Measurements from ENCODE around the gene HDAC8.

Gene HDAC8

DNA sequence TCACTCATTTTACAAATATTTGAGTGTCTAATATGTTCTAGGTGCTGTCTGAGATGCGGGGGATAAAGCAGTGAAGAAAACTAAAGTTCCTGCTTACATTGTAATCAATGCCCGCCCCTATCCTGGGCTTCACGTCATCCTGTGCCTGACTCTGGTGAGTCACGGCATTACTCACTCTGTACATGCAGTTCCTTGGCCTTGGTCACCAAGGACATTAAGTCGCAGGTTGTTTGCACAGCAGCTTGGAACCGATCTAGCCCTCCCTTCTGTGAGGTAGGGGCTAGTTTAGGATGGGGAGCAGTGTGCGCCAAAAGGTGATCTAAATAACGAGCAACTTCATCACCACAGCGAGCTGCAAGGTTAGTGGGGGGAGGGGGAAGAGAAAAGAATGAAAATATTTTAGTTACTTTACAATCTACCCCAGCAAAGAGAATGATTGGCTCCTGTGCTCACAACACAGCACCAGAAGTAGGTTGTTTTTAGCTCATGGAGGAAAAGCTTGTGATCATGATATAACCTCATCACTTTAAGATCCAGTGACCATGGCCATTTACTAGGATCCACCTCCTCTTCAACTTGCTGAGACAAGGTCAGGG, 48.0 kb upstream of the HDAC8 start:
- Histone ChIP-seq H3K79me2 (ENCODE audit: insufficient read depth, low read length) (no peaks in the 10 kb centered on the region), H3K4me3 (ENCODE audit: insufficient read depth, low read length, poor library complexity, severe bottlenecking) (no peak overlapping the region), H3K9me2 (replicated peaks; ENCODE audit: insufficient read depth, low read length) (no peaks in the 10 kb centered on the region), H3F3A (ENCODE audit: insufficient read depth) (no peaks in the 10 kb centered on the region), H3K27ac (ENCODE audit: low read depth, low read length) (no peak overlapping the region), H3K27me3 (ENCODE audit: low read length) (no peaks in the 10 kb centered on the region), H3K4me2 (ENCODE audit: low read depth, low read length, poor library complexity, severe bottlenecking) (no peak overlapping the region), H4K20me1 (ENCODE audit: low read depth, low read length) (no peaks in the 10 kb centered on the region), H3K36me3 (ENCODE audit: low read length) (no peaks in the 10 kb centered on the region), H3K9ac (ENCODE audit: low read length) (no peak overlapping the region), H2AFZ (ENCODE audit: low read depth, low read length, severe bottlenecking) (no peak overlapping the region), H3K9me3 (ENCODE audit: insufficient read depth, low read length) (no peaks in the 10 kb centered on the region)
- TF ChIP-seq EZH2phosphoT487 (conservative IDR thresholded peaks at IDR 0.05; ENCODE audit: low read length) = no peak
- TF ChIP-seq, protein P1, sequence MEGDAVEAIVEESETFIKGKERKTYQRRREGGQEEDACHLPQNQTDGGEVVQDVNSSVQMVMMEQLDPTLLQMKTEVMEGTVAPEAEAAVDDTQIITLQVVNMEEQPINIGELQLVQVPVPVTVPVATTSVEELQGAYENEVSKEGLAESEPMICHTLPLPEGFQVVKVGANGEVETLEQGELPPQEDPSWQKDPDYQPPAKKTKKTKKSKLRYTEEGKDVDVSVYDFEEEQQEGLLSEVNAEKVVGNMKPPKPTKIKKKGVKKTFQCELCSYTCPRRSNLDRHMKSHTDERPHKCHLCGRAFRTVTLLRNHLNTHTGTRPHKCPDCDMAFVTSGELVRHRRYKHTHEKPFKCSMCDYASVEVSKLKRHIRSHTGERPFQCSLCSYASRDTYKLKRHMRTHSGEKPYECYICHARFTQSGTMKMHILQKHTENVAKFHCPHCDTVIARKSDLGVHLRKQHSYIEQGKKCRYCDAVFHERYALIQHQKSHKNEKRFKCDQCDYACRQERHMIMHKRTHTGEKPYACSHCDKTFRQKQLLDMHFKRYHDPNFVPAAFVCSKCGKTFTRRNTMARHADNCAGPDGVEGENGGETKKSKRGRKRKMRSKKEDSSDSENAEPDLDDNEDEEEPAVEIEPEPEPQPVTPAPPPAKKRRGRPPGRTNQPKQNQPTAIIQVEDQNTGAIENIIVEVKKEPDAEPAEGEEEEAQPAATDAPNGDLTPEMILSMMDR (IDR thresholded peaks at IDR 0.05; ENCODE audit: insufficient read depth, low read length, poor library complexity, severe bottlenecking) = no peak

DNA sequence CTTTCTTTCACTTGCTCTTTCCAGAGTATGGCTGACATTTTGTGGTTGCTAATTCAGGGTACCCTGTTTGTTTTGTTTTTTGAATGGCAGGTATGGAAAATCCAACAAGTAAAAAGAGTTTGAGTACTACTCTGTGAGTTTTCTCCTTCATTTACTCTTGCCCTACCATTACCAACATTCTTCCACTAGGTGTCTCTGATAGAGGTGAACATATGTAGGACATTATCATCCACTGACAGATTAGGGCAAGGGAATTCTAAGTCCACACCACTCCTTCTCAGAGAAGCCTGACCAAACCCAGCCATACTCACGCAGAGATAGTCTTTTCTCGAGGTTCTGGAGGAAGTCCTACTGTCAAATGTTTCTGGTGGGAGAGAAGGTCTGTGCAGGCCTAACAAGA, 36.7 kb upstream of the HDAC8 start:
- Histone ChIP-seq H3K9ac (ENCODE audit: low read length) (no peak overlapping the region), H3K4me2 (ENCODE audit: low read depth, low read length, poor library complexity, severe bottlenecking) (no peak overlapping the region), H3K27me3 (ENCODE audit: low read length) (no peaks in the 10 kb centered on the region), H3K36me3 (ENCODE audit: low read length) (no peaks in the 10 kb centered on the region), H3K27ac (ENCODE audit: low read depth, low read length) (no peak overlapping the region), H3K4me3 (ENCODE audit: insufficient read depth, low read length, poor library complexity, severe bottlenecking) (no peak overlapping the region), H3F3A (ENCODE audit: insufficient read depth) (no peaks in the 10 kb centered on the region), H3K9me3 (ENCODE audit: insufficient read depth, low read length) (no peaks in the 10 kb centered on the region), H3K79me2 (ENCODE audit: insufficient read depth, low read length) (no peaks in the 10 kb centered on the region), H2AFZ (ENCODE audit: low read depth, low read length, severe bottlenecking) (no peak overlapping the region), H4K20me1 (ENCODE audit: low read depth, low read length) (no peaks in the 10 kb centered on the region), H3K9me2 (replicated peaks; ENCODE audit: insufficient read depth, low read length) (no peaks in the 10 kb centered on the region)
- TF ChIP-seq, protein P1 (IDR thresholded peaks at IDR 0.05; ENCODE audit: insufficient read depth, low read length, poor library complexity, severe bottlenecking) = no peak
- TF ChIP-seq EZH2phosphoT487 (conservative IDR thresholded peaks at IDR 0.05; ENCODE audit: low read length) = no peak

DNA sequence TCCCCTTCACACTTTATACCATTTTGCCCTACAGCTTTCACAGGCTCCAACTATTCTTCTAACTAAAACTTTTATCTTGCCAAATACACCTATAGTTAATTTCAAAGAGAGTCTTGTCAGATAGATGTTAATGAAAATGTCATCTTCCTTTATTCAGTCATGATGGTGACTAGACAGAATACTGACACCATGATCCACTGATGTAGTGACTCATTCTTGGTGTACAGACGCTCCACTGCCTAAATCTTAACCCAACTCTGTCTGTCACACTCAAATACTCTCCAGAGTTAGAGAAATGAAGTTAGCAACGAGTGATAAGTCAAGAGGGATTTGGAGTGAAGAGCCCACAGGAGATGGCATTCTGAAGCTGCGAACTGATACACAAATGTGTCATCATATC, 32.1 kb upstream of the HDAC8 start:
- Histone ChIP-seq H3K27me3 (ENCODE audit: low read length) (no peaks in the 10 kb centered on the region), H3K27ac (ENCODE audit: low read depth, low read length) (no peak overlapping the region), H3K4me3 (ENCODE audit: insufficient read depth, low read length, poor library complexity, severe bottlenecking) (no peak overlapping the region), H3K4me2 (ENCODE audit: low read depth, low read length, poor library complexity, severe bottlenecking) (no peak overlapping the region), H3F3A (ENCODE audit: insufficient read depth) (no peaks in the 10 kb centered on the region), H3K9me2 (replicated peaks; ENCODE audit: insufficient read depth, low read length) (no peaks in the 10 kb centered on the region), H3K79me2 (ENCODE audit: insufficient read depth, low read length) (no peaks in the 10 kb centered on the region), H3K9ac (ENCODE audit: low read length) (no peak overlapping the region), H3K36me3 (ENCODE audit: low read length) (no peaks in the 10 kb centered on the region), H2AFZ (ENCODE audit: low read depth, low read length, severe bottlenecking) (no peak overlapping the region), H4K20me1 (ENCODE audit: low read depth, low read length) (no peaks in the 10 kb centered on the region), H3K9me3 (ENCODE audit: insufficient read depth, low read length) (no peaks in the 10 kb centered on the region)
- TF ChIP-seq, protein P1 (IDR thresholded peaks at IDR 0.05; ENCODE audit: insufficient read depth, low read length, poor library complexity, severe bottlenecking) = no peak
- no peak for TF ChIP-seq EZH2phosphoT487 (conservative IDR thresholded peaks at IDR 0.05; ENCODE audit: low read length)

Data from SU-DHL-6 (cell line).